ENCODE measurements around the gene CFAP77. TPM values are rescaled to one million over a fixed set of nuclear protein-coding genes. Genes with fewer than 3 reads are reported as not detected.

Gene CFAP77
- total and polyA plus RNA-seq, 12 donors = 0.53 to 4.3 (median 1.3) TPM

DNA sequence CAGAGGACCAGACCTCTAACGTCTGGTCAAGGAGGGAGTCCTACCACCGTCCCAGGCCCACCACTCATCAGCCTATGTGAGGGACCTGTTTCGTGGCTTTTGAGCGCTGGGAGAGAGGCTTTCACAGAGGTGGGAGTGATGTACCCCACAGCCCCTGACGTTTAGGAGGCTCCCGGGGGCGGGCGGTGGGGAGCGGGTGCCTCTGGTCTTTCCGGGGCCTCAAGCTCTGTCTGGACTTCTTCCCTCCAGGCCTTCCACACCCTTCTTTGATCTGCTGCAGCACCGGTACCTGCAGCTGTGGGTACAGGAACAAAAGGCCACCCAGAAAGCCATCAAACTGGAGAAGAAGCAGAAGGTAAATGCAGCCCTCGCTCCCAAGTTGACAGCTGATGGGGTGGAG, 127.3 kb downstream of the CFAP77 start:
- TF ChIP-seq, protein P1, sequence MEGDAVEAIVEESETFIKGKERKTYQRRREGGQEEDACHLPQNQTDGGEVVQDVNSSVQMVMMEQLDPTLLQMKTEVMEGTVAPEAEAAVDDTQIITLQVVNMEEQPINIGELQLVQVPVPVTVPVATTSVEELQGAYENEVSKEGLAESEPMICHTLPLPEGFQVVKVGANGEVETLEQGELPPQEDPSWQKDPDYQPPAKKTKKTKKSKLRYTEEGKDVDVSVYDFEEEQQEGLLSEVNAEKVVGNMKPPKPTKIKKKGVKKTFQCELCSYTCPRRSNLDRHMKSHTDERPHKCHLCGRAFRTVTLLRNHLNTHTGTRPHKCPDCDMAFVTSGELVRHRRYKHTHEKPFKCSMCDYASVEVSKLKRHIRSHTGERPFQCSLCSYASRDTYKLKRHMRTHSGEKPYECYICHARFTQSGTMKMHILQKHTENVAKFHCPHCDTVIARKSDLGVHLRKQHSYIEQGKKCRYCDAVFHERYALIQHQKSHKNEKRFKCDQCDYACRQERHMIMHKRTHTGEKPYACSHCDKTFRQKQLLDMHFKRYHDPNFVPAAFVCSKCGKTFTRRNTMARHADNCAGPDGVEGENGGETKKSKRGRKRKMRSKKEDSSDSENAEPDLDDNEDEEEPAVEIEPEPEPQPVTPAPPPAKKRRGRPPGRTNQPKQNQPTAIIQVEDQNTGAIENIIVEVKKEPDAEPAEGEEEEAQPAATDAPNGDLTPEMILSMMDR (IDR thresholded peaks at IDR 0.05) = no peak
- 90% methylated on average over 12 of the region's 12 CpGs for WGBS, 2 donors
- Histone ChIP-seq H3K36me3 (no peaks in the 10 kb centered on the region), H3K27me3 (peaks cover 0 to 3% (median 0%) of the 10 kb centered on the region in 7 donors), H3K4me1 (no peaks in the 10 kb centered on the region), H3K9me3 (peaks cover 0 to 22% (median 11%) of the 10 kb centered on the region in 11 donors), H3K27ac (no peak overlapping the region), H3K4me3 (no peak overlapping the region)
- ATAC-seq (no peak), DNase-seq (no peak)
- intact Hi-C loops (cut with DNase I) = no loop called here

DNA sequence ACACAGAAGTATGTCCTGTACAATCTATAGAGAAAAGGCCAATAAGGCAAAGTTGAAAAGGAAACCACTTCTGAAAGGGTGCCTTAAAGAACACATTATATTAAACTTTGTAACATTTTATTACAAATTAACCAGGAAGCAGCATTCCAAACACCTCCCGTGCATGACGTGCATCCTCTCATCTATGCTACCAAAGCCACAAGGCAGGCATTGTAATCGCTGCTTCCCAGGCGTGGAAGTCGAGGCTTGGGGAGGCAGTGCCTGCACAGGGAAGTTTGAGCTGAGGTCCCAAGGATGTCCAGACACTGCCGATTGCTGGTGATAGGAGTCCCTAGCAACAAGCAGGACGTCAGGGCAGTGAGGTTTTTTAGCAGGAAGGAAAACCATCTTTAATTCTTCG, 128.1 kb downstream of the CFAP77 start:
- no peaks in the 10 kb centered on the region for H3K4me1 ChIP-seq
- intact Hi-C loops (cut with DNase I) = no loop called here
- WGBS, 2 donors = 67 to 78% methylated on average over 8 of the region's 8 CpGs
- H3K36me3 ChIP-seq = no peaks in the 10 kb centered on the region
- ATAC-seq (no peak), DNase-seq (no peak)
- peaks cover 0 to 3% (median 0%) of the 10 kb centered on the region in 7 donors for H3K27me3 ChIP-seq
- no peak overlapping the region for H3K27ac ChIP-seq
- peaks cover 0 to 22% (median 11%) of the 10 kb centered on the region in 11 donors for H3K9me3 ChIP-seq
- TF ChIP-seq, protein P1 (IDR thresholded peaks at IDR 0.05) = no peak
- H3K4me3 ChIP-seq = no peak overlapping the region

DNA sequence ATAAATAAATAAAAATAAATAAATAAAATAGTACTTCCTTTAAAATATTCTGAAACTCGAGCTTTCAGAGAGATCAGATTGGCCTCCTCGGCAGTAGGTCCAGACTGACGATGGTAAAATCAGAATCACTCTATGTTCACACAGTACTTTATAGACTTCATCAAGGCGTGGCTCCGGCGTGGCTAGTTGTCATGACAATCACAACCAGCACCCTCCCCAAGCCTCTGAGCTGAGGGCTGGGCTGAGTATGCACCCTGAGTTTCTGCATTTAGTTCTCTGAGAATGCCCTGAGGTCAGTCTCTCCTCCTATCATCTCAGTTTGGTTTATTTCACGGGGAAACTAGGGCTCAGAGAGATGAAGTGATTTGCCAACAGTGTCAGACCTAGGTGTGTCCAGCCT, 129.1 kb downstream of the CFAP77 start:
- Histone ChIP-seq H3K27me3 (no peaks in the 10 kb centered on the region), H3K4me3 (no peak overlapping the region), H3K27ac (no peak overlapping the region), H3K36me3 (no peaks in the 10 kb centered on the region), H3K4me1 (no peaks in the 10 kb centered on the region), H3K9me3 (peaks cover 0 to 20% (median 11%) of the 10 kb centered on the region in 11 donors)
- DNase-seq (no peak), ATAC-seq (no peak)
- intact Hi-C loops (cut with DNase I) = no loop called here
- TF ChIP-seq, protein P1 (IDR thresholded peaks at IDR 0.05) = no peak
- 82 to 85% methylated on average over 7 of the region's 7 CpGs for WGBS, 2 donors

DNA sequence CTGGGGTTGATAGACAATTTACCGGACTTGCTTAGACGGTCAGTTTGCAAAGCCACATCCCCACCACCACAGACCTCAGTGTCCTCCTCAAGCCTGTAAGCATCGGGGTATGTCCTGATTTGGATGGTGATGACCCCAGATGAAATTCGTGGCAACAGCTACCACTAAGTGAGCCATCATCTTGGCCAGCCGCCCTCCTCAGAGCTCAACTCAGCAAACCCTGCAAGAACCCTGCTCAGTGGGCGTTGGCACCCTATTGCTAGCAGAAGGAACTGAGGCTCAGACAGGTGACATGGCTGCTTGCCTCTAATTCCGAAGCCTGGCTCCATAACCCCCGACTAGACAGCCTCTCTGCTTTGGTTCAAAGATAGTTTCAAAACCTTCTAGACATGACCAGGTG, 131.0 kb downstream of the CFAP77 start:
- 88 to 89% methylated on average over 8 of the region's 8 CpGs for WGBS, 2 donors
- H3K4me3 ChIP-seq = no peak overlapping the region
- H3K27me3 ChIP-seq = peaks cover 0 to 5% (median 1%) of the 10 kb centered on the region in 7 donors
- ATAC-seq (no peak), DNase-seq (no peak)
- no peak overlapping the region for H3K27ac ChIP-seq
- no peaks in the 10 kb centered on the region for H3K36me3 ChIP-seq
- TF ChIP-seq, protein P1 (IDR thresholded peaks at IDR 0.05) = no peak
- H3K4me1 ChIP-seq = peaks cover 0 to 3% (median 0%) of the 10 kb centered on the region in 9 donors
- H3K9me3 ChIP-seq = peaks cover 0 to 2% (median 0%) of the 10 kb centered on the region in 11 donors
- intact Hi-C loops (cut with DNase I) = no loop called here

Measured in heart right ventricle (tissue), 16 donors.